ENCODE measurements around the gene C1orf167.
A peak's percentile ranks its signal among the peaks of the same experiment; 100 is the strongest.

Gene C1orf167

DNA sequence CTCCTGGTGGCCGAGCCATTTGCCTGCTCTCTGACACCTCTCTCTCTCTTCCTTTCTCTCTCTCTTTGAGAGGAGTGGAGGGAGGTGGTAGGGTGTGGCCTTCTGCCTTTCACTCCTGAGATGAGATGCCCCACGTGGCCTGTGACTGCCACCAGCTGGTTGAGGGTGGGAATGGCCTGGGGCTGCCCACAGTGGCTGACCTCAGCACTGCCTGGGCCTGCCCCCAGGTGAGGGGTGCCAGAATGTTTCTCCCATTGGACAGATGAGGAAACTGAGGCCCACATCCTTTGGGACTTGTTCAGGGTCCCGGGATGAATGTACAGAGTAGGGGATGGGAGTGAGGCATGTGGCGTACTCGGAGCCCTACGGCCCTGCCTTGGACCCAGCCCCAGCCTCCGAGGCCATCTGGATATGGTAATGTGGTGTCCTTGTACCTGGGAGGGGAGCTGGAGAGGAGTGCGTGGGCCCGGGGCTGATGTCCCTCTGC lies 12.7 kb upstream of the C1orf167 start:
- DNase-seq (ENCODE audit: extremely low spot score): peak; percentile 78
- CTCF ChIA-PET: interaction anchor here (0.7 to 1.5 kb wide), 4 partner anchors 10 to 99 kb away, joined by 4 to 7 read pairs (median 5); no protein-coding TSS in a partner anchor
- TF ChIP-seq, protein P1, sequence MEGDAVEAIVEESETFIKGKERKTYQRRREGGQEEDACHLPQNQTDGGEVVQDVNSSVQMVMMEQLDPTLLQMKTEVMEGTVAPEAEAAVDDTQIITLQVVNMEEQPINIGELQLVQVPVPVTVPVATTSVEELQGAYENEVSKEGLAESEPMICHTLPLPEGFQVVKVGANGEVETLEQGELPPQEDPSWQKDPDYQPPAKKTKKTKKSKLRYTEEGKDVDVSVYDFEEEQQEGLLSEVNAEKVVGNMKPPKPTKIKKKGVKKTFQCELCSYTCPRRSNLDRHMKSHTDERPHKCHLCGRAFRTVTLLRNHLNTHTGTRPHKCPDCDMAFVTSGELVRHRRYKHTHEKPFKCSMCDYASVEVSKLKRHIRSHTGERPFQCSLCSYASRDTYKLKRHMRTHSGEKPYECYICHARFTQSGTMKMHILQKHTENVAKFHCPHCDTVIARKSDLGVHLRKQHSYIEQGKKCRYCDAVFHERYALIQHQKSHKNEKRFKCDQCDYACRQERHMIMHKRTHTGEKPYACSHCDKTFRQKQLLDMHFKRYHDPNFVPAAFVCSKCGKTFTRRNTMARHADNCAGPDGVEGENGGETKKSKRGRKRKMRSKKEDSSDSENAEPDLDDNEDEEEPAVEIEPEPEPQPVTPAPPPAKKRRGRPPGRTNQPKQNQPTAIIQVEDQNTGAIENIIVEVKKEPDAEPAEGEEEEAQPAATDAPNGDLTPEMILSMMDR (IDR thresholded peaks at IDR 0.05; ENCODE audit: control extremely low read depth, extremely low read depth, low read depth, missing control alignments): peak; percentile 23
- POLR2A ChIA-PET: no interaction called here

DNA sequence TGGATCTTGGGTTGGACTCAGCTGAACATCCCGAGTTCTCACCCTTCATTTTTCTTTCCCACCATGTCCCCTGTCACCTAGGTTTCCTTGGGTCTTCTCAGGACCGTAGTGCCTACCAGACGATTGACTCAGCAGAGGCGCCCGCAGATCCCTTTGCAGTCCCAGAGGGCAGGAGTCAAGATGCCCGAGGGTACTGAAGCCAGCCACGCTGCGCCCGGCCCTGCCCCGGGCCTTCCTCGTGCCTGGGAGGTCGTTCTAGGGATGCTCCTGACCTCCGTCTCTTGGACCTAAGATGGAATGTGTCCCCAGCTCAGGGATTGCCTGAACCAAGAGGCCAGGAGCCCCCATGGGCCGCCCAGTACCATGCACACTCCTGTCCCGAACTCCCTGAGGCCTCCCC lies 12.0 kb upstream of the C1orf167 start:
- CTCF ChIA-PET: interaction anchor here (1.2 to 1.5 kb wide), 3 partner anchors 9 to 100 kb away, joined by 4 to 7 read pairs (median 6); no protein-coding TSS in a partner anchor
- TF ChIP-seq, protein P1 (IDR thresholded peaks at IDR 0.05; ENCODE audit: control extremely low read depth, extremely low read depth, low read depth, missing control alignments): no peak
- DNase-seq (ENCODE audit: extremely low spot score): no peak
- POLR2A ChIA-PET: no interaction called here

DNA sequence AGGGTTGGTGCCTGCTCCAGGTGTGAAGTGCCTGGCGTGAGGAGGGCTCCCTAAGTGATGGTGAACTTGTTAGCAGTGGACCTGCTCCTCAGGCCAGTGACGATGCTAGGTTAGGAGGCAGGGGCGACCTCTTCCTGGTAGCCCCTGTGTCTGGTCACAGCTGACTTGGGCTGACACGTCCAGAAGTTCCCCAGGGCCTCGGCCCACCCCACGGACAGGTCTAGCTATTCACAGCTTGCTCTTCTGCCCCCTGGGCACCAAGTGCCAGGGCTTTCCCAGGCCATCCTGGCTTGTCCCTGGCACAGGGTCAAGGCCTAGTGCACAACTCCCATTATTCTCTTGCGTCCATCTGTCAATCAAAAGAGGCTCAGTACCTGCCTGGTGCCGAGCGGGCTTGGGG lies 10.9 kb upstream of the C1orf167 start:
- ChIA-PET CTCF (no interaction called here), POLR2A (no interaction called here)
- DNase-seq (ENCODE audit: extremely low spot score): no peak
- TF ChIP-seq, protein P1 (IDR thresholded peaks at IDR 0.05; ENCODE audit: control extremely low read depth, extremely low read depth, low read depth, missing control alignments): no peak

DNA sequence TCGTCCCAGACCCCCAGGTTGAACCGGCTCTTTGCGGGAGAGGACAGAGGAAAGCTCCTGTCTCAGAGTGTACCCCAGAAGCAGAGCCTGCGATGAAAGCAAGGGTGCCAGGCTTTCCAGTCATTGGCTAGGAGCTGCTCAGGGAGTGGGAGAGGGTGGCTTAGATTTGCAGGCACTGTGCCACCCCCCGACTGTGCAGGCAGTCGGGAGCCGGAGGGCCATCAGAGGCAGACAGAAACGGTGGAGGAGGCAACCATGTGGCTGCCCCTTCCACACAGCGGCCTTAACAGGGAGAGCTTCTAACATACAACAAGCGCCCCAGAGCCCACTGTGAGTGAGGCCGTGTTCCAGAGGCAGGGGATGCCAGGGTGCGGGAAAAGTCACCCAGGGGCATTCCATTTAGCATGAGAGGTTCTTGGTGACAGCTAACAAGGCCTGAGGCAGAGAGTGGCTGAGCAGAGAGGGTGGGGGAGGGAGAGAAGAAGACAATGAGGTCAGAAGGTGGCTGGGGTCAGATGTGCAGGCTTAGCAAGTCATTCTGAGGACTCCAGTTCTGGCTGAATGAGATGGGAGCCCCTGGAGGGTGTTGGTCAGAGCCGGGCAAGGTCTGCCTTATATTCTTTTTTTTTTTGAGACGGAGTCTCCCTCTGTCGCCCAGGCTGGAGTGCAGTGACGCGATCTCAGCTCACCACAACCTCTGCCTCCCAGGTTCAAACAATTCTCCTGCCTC lies 9.5 kb upstream of the C1orf167 start:
- no peak for DNase-seq (ENCODE audit: extremely low spot score)
- POLR2A ChIA-PET: interaction anchor here (0.6 kb wide), 1 partner anchor 240 kb away, joined by 5 read pairs; no protein-coding TSS in a partner anchor
- TF ChIP-seq, protein P1 (IDR thresholded peaks at IDR 0.05; ENCODE audit: control extremely low read depth, extremely low read depth, low read depth, missing control alignments): no peak
- CTCF ChIA-PET: no interaction called here

DNA sequence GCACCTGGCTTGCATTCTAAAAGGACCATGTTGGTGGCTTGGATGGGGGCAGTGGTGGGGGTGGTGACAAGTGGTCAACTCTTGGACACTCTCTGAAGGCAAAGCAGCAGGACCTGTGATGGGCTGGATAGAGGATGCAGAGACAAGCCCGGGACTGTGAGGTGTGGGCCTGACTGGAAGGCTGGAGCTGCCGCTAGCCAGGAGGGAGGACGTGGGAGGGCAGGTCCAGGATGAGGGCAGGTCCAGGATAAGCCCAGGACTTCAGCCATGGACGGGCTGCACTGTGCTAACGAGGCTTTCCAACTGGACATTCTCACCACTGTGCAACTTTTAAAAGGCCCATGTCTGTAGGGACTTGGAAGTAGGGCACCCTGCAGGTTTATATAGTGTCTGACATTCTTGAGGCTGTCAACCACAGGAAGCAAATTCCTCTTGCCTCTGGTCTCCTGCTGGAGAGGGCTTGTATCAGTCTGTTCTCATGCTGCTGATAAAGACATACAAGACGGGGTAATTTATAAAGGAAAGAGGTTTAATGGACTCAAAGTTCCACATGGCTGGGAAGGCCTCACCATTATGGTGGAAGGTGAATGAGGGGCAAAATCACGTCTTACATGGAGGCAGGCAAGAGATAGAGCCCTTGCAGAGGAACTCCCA lies 8.3 kb upstream of the C1orf167 start:
- TF ChIP-seq, protein P1 (IDR thresholded peaks at IDR 0.05; ENCODE audit: control extremely low read depth, extremely low read depth, low read depth, missing control alignments): no peak
- ChIA-PET CTCF (no interaction called here), POLR2A (no interaction called here)
- DNase-seq (ENCODE audit: extremely low spot score): no peak

DNA sequence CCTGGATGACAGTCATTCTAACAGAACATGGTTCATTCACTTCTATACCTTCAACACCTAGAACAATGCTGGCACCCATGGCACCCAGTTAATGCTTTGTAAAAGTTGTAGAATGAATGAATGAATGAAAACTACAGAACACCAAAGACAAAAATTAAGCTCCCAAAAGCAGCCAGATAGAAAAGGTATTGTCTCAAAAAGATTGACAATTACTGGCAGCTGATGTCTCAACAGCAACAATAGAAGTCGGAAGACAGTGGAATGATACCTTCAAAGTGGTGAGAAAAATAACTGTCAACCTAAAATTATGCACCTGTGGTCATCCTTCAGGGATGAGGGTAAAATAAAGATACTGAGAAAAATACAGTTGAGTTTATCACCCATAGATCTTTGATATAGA lies 4.9 kb upstream of the C1orf167 start:
- ChIA-PET CTCF (interaction anchor here (1.0 kb wide), 1 partner anchor 516 kb away, joined by 3 read pairs; no protein-coding TSS in a partner anchor), POLR2A (no interaction called here)
- DNase-seq (ENCODE audit: extremely low spot score): no peak
- TF ChIP-seq, protein P1 (IDR thresholded peaks at IDR 0.05; ENCODE audit: control extremely low read depth, extremely low read depth, low read depth, missing control alignments): no peak

Data from GM10248 (cell line).